ENCODE measurements around the gene PACSIN3.

The PACSIN3 gene

GRCh38 chr11:47152126-47152952, 33.9 kb downstream of the PACSIN3 start:
- no peak for DNase-seq

DNA sequence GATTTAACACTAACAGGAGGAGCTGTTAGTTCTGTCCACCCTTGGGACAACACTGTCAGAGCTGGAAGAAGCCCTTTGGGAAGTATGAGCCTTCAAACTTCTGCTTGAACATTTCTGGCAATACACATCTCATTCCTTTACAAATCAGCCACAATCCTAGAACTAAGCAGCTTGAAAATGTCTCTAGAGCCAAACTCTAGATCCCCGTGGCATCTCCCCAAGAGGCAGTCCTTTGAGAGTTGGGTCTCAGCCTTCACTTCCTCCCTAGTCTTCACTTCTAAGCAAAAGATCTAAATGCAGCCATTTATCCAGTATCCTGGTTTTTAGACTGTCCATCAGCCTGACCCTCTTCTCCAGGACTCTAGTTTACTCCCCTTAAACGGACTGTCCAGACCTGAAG, 36.5 kb downstream of the PACSIN3 start:
- DNase-seq: no peak

- no peak for DNase-seq
Observed at GRCh38 chr11:47148903-47149531, 37.2 kb downstream of the PACSIN3 start.

- no peak for DNase-seq
Observed at GRCh38 chr11:47148270-47148669, 38.0 kb downstream of the PACSIN3 start.

GRCh38 chr11:47147681-47148080, 38.6 kb downstream of the PACSIN3 start:
- no peak for DNase-seq

DNA sequence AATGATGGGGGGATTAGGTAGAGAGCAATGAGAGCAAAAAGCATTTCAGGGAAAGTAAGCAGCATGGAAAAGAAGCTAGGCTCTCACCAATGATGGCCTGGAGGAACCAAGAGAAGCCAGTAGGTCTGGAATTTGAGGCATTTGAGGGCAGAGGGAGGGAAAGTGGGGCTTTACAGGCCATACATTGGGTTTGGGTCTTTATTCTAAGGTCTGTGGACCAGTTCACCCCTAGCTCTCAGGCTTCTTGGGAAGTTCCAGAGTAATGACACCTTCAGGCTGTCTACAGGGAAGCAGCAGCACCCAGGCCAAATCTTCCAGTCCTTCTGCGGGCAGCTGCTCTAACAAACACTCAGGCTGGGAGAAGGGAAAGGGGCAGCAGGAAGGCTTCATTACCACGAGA, 39.0 kb downstream of the PACSIN3 start:
- no peak for DNase-seq

DNA sequence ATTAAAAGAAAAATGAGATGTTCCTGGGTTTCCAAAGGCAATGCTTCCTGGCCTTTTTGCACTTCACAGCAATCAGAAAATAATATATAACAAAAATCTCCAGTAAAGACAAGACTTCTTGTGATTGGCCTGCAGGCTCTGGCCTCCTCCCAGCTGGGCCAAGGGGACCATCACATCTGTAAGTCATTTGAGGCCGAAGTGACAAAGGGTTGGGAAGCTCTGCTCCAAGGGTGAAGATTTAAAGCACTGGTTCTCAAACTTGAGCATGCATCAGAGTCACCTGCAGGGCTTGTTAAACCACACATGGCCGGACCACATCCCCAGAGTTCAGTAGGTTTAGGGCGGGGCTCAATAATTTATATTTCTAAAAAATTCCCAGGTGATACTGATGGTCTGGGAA, 41.7 kb downstream of the PACSIN3 start:
- no peak for DNase-seq

- no peak for DNase-seq
Observed at GRCh38 chr11:47143322-47143721, 42.9 kb downstream of the PACSIN3 start.

DNA sequence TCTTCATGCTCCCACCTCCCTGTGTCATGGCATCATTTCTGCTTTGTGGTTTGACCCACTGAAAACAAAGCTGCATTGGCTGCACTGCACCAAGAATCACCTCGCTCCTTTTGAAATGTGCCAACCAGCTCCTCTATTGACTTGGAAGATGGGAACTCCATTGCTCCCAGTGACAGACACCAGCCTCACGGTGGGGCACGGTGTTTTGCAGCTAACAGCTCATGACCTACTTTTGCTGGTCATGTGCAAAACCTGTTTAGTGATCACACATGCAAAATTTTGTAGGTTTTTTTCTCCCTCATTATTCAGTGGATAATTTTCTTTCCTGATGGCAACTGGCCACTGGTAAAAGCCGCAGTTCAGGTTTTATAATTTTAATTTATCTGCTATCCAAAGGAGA, 46.4 kb downstream of the PACSIN3 start:
- DNase-seq: no peak

GRCh38 chr11:47137476-47137875, 48.8 kb downstream of the PACSIN3 start:
- DNase-seq: no peak

- DNase-seq: no peak
Observed at GRCh38 chr11:47136921-47137320, 49.3 kb downstream of the PACSIN3 start.

GRCh38 chr11:47136327-47136726, 49.9 kb downstream of the PACSIN3 start:
- no peak for DNase-seq

DNA sequence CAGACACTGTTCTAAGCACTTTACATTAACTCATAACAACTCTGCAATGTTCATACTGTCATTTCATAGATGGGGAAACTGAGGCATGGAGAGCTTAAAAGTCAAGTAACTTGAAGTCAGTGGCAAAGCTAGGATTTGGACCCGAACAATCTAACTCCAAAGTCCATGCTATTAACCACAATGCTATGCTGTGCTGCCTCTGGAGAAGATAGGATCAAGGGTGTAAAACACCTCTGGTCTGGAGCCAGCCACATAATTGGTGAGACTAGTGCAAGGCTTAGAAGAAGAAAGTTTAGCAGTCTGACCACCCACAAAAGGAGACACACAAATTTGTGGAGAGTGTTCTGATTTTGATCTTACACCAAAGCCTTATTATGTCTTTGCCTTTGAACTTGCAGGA, 53.3 kb downstream of the PACSIN3 start:
- no peak for DNase-seq

DNA sequence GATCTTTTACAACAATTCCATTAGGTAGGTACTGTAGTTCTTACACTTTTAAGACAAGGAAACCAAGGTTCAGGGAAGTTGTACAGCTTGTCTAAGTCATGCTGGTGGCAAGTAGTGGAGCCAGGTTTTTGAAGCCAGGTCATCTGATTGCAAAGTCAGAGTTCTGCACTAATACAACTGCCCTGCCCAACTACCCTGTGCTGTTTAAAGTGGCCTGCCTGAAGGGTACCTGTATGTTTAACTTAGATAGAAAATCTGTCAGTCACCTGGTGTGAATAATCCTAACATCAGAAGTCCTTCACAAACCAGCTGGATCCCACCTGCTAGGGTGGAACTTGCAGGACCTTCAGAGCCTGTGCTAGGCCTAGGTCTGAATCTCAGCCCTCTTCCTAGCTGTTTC, 53.7 kb downstream of the PACSIN3 start:
- DNase-seq: no peak

DNA sequence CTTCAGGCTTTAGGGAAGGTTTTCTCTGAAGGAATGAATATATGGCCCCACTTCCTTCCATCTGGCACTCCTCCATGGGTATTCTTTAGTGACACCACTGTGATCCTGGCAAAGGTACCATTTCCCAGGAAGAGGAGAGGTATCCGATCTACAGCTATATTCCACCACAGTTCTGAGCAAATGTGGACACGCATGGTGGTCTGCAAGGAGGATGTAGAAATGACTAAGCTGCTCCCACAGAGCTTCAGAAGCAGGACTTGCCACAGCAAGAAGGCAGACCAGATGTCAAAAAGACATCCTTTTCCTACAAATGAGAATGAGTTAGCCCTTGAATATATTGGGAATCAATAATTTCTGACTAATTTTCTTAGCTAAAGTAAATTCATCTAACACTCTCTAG, 55.1 kb downstream of the PACSIN3 start:
- no peak for DNase-seq

DNA sequence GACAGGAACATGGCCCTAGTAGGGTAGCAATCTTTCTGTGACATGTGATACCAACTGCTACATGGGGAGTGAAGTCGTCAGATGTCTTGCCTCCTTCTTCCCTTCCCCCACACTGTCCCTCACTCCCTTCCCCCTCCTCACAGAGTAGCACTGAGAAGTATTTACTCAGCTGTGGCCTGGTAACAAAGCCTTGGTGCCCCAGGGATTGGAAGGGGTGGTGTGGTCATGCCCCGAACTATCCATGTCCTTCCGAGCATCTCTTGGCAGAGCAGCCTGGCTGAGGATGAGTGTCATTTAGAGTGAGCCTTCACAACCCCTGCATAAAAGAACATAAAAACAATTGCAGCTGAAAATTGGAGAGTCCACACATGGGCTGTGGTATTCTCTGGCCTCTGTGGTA, 55.7 kb downstream of the PACSIN3 start:
- no peak for DNase-seq
